ENCODE results near the gene CELA1. TPM values are rescaled to one million over a fixed set of nuclear protein-coding genes. Genes with fewer than 3 reads are reported as not detected.

CELA1 gene
- total RNA-seq (1 to 10 TPM in 1 of 2 experiments, under 1 TPM in 1; 0.85 to 1.2 TPM), total RNA-seq (0 to 3.4 (median 0.47) reads per million in 172 experiments)
- polyA plus RNA-seq (2013, experiment 1 of 2) = 0.94 TPM
- 0.82 TPM for polyA plus RNA-seq (2013, experiment 2 of 2)

- Mint-ChIP-seq H3K36me3 (ENCODE audit: low read depth) (no peaks in the 10 kb centered on the region), H3K27ac (no peak within 1 kb of the TSS), H3K4me1 (ENCODE audit: low read depth) (peaks cover 6% of the 10 kb centered on the region), H3K4me3 (no peak within 1 kb of the TSS), H3K9me3 (no peaks in the 10 kb centered on the region), H3K27me3 (no peaks in the 10 kb centered on the region)
- ATAC-seq (ENCODE audit: poor library complexity) = no peak
- ChIA-PET POLR2A (no interaction called here), CTCF (no interaction called here)
- Histone ChIP-seq H3K27me3 (ENCODE audit: control insufficient read depth in 1 of 2, insufficient read depth in 2 of 2, low read length in 2 of 2) (no peaks in the 10 kb centered on the region), H3K27ac (ENCODE audit: low read depth in 1 of 2, low read length in 2 of 2) (no peak within 1 kb of the TSS), H3K4me3 (ENCODE audit: low read length) (no peak within 1 kb of the TSS), H3K36me3 (ENCODE audit: insufficient read depth, low read length) (no peaks in the 10 kb centered on the region), H3K9me3 (ENCODE audit: control insufficient read depth in 1 of 2, insufficient read depth in 1 of 2, low read length in 2 of 2) (no peaks in the 10 kb centered on the region), H3K4me1 (ENCODE audit: insufficient read depth, low read length) (peaks cover under 1% of the 10 kb centered on the region)
- no peak for DNase-seq
- intact Hi-C loops (cut with DNase I, micrococcal nuclease) = loop anchor here in 1 of 2 experiments (10.0 kb wide), 1 partner anchor 582 kb away; the partner anchor contains the start of gene ATF1
- TF ChIP-seq CTCF (IDR thresholded peaks at IDR 0.05) = no peak
Observed at GRCh38 chr12:51346581-51346980, at the start of gene CELA1. Gene CELA1 (minus strand): TSS chr12:51346679. CDS start chr12:51346638, 41 bp downstream.

- DNase-seq = peak in 4 of 14 experiments; percentile 36 to 65 (median 46)
- CTCF ChIA-PET = interaction anchor here (0.7 to 2.0 kb wide), 5 partner anchors 25 to 136 kb away, joined by 3 to 7 read pairs (median 4); no protein-coding TSS in a partner anchor
- Histone ChIP-seq H3K36me3 (ENCODE audit: insufficient read depth, low read length) (no peaks in the 10 kb centered on the region), H3K27ac (ENCODE audit: low read depth in 1 of 2, low read length in 2 of 2) (peak overlapping the region; percentile 30 to 69), H3K4me1 (ENCODE audit: insufficient read depth, low read length) (peaks cover 51% of the 10 kb centered on the region), H3K9me3 (ENCODE audit: control insufficient read depth in 1 of 2, insufficient read depth in 1 of 2, low read length in 2 of 2) (no peaks in the 10 kb centered on the region), H3K4me3 (ENCODE audit: low read length) (peak overlapping the region; percentile 21), H3K27me3 (ENCODE audit: control insufficient read depth in 1 of 2, insufficient read depth in 2 of 2, low read length in 2 of 2) (no peaks in the 10 kb centered on the region)
- Mint-ChIP-seq H3K27ac (peak overlapping the region; percentile 93), H3K27me3 (no peaks in the 10 kb centered on the region), H3K9me3 (no peaks in the 10 kb centered on the region), H3K4me1 (ENCODE audit: low read depth) (peaks cover 47% of the 10 kb centered on the region), H3K36me3 (ENCODE audit: low read depth) (peaks cover 3% of the 10 kb centered on the region), H3K4me3 (peak overlapping the region; percentile 86)
- ATAC-seq (ENCODE audit: poor library complexity) = no peak
- no peak for TF ChIP-seq CTCF (IDR thresholded peaks at IDR 0.05)
- POLR2A ChIA-PET = interaction anchor here (0.5 to 7.7 kb wide), 8 partner anchors 24 to 631 kb away, joined by 3 to 57 read pairs (median 3); partner anchors contain the start of genes ATF1 and DAZAP2
- intact Hi-C loops (cut with DNase I, micrococcal nuclease) = no loop called here
Observed at GRCh38 chr12:51395283-51396230, 49.1 kb upstream of the CELA1 start.

GRCh38 chr12:51393676-51394545, 47.4 kb upstream of the CELA1 start:
- Histone ChIP-seq H3K27ac (ENCODE audit: low read depth in 1 of 2, low read length in 2 of 2) (peak overlapping the region; percentile 30 to 54), H3K9me3 (ENCODE audit: control insufficient read depth in 1 of 2, insufficient read depth in 1 of 2, low read length in 2 of 2) (no peaks in the 10 kb centered on the region), H3K27me3 (ENCODE audit: control insufficient read depth in 1 of 2, insufficient read depth in 2 of 2, low read length in 2 of 2) (no peaks in the 10 kb centered on the region), H3K4me1 (ENCODE audit: insufficient read depth, low read length) (peaks cover 62% of the 10 kb centered on the region), H3K36me3 (ENCODE audit: insufficient read depth, low read length) (no peaks in the 10 kb centered on the region), H3K4me3 (ENCODE audit: low read length) (peak overlapping the region; percentile 6)
- intact Hi-C loops (cut with DNase I, micrococcal nuclease) = loop anchor here in 1 of 2 experiments (2.0 kb wide), 1 partner anchor 25 kb away; no protein-coding TSS in a partner anchor
- CTCF ChIA-PET = interaction anchor here (1.0 to 2.0 kb wide), 5 partner anchors 25 to 138 kb away, joined by 3 to 7 read pairs (median 4); no protein-coding TSS in a partner anchor
- DNase-seq = peak in 13 of 14 experiments; percentile 28 to 85 (median 53)
- TF ChIP-seq CTCF (IDR thresholded peaks at IDR 0.05) = no peak
- Mint-ChIP-seq H3K9me3 (no peaks in the 10 kb centered on the region), H3K36me3 (ENCODE audit: low read depth) (peaks cover 3% of the 10 kb centered on the region), H3K27me3 (no peaks in the 10 kb centered on the region), H3K27ac (peak overlapping the region; percentile 93), H3K4me1 (ENCODE audit: low read depth) (peaks cover 62% of the 10 kb centered on the region), H3K4me3 (peak overlapping the region; percentile 86)
- ATAC-seq (ENCODE audit: poor library complexity) = peak; percentile 70
- POLR2A ChIA-PET = interaction anchor here (0.9 to 7.7 kb wide), 7 partner anchors 10 to 427 kb away, joined by 3 to 57 read pairs (median 3); no protein-coding TSS in a partner anchor
